Subcutaneous adipose tissue (tissue), 4 donors: ENCODE measurements around the gene SLC10A7. TPM values are rescaled to one million over a fixed set of nuclear protein-coding genes. Genes with fewer than 3 reads are reported as not detected.

Experiments used
- total RNA-seq, 4 donors: library from RNA; depleted of rRNA; stranded (reverse); fragments of >200 nt; gene quantifications; one replicate each; pipeline ENCODE4 v1.1.0, GENCODE V29; 2016
- TF ChIP-seq, protein P1 (sequence below): fragments of 450-650 bp; IDR thresholded peaks from one replicate; pipeline ENCODE4 v1.5.1; 2016; ENCODE audit warnings: low read depth, mild to moderate bottlenecking, control low read depth, antibody characterized with exemption, moderate library complexity

Gene SLC10A7
- total RNA-seq, 4 donors from 2014 or later: 10.2 to 18.1 (median 12.9) TPM

- TF ChIP-seq, protein P1, sequence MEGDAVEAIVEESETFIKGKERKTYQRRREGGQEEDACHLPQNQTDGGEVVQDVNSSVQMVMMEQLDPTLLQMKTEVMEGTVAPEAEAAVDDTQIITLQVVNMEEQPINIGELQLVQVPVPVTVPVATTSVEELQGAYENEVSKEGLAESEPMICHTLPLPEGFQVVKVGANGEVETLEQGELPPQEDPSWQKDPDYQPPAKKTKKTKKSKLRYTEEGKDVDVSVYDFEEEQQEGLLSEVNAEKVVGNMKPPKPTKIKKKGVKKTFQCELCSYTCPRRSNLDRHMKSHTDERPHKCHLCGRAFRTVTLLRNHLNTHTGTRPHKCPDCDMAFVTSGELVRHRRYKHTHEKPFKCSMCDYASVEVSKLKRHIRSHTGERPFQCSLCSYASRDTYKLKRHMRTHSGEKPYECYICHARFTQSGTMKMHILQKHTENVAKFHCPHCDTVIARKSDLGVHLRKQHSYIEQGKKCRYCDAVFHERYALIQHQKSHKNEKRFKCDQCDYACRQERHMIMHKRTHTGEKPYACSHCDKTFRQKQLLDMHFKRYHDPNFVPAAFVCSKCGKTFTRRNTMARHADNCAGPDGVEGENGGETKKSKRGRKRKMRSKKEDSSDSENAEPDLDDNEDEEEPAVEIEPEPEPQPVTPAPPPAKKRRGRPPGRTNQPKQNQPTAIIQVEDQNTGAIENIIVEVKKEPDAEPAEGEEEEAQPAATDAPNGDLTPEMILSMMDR: no peak
These were observed 89.7 kb downstream of the SLC10A7 start for GRCh38 chr4:146432065-146432464.

DNA sequence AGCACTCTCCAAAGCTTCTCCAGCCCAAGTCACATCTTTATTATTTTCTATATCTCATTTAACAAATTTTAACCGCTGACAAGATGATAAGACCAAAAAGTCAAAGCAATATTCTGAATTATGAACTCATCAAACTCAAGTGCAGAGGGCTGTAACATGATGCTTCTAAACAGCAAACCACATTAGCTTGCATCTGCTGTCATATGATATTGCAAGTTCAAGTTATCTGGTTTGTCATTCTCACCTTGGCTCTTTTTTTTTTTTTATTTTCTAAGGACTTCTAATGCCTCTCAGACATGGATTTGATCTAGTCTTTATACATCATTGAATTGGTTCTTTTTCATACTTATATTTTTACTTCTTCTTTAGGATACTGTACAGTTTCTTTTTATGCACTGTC, 93.4 kb downstream of the SLC10A7 start:
- TF ChIP-seq, protein P1: no peak

DNA sequence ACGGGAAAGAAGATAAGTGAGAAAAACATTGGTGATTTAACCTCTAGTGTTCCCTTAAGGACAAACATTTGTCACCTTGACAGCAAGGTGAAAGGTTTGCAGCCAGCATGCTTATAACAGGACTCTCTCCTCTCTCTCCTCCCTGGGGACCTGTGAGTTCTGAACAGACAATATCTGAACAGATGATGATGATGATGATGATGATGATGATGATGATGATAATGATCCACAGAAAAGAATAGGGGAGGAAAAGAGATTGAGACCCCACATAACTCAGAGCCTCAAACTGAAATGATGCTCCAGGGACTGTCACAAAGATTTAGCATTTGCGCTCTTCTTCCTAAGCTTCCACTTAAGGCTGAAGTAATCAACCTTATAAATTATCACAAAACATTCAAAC, 103.9 kb downstream of the SLC10A7 start:
- TF ChIP-seq, protein P1: no peak

DNA sequence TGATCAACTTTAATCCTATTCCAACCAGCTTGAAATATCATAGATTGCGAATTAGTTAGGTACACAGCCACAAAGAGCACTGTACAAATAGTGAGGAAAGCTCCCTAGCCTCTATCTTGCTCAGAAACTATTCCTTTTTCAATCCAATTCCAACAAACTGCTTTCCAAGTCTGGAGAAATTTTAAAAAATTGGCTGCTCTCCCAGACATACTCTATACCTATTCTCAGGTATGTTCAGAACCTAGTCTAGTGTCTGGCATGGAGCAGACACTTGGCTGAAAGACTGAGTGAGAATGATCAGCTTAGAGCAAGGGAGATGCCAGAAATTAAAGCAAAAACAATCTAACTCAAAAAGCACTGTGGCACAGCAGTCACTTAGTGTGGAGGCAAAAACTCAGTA, 105.9 kb downstream of the SLC10A7 start:
- TF ChIP-seq, protein P1: no peak

- TF ChIP-seq, protein P1: no peak
These were observed 114.1 kb downstream of the SLC10A7 start for GRCh38 chr4:146407669-146408084.

DNA sequence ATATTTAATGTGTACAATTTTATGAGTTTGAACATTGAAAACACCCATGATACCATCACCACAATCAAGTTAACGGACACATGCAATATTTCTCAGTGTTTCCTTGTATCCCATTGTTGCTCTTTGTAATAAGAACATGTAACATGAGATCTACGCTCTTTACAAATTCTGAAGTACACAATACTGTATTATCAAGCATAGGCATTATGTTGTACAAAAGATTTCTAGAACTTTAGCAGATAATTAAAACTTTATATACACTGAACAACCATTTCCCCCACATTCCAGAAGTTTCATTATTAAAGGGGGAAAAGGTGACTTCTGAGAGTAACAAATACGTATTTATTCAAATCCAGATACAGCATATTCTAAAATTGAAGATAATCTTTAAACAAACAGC, 114.5 kb downstream of the SLC10A7 start:
- TF ChIP-seq, protein P1: no peak

- TF ChIP-seq, protein P1: no peak
These were observed 120.5 kb downstream of the SLC10A7 start for GRCh38 chr4:146401274-146401673.
